ENCODE measurements around the gene PTPRM. TPM values are rescaled to one million over a fixed set of nuclear protein-coding genes. Genes with fewer than 3 reads are reported as not detected.

The PTPRM gene
- polyA plus RNA-seq, 4 donors, result 2.2 to 31.4 (median 18.1) TPM

GRCh38 chr18:7873316-7873715, 306.2 kb downstream of the PTPRM start:
- Histone ChIP-seq H3K4me3 (ENCODE audit: low read depth in 1 of 3, low read length in 3 of 3) (no peak overlapping the region), H3K9me3 (ENCODE audit: control insufficient read depth in 2 of 2, insufficient read depth in 1 of 2, low read depth in 1 of 2, low read length in 1 of 2) (peaks cover 0 to 3% of the 10 kb centered on the region in 2 donors), H3K4me1 (ENCODE audit: control insufficient read depth in 3 of 3, insufficient read depth in 2 of 3, low read depth in 1 of 3, low read length in 2 of 3) (peaks cover 0 to 3% (median 0%) of the 10 kb centered on the region in 3 donors), H3K27me3 (ENCODE audit: control insufficient read depth in 3 of 3, insufficient read depth in 3 of 3, low read length in 3 of 3) (no peaks in the 10 kb centered on the region), H3K27ac (ENCODE audit: low read depth in 1 of 3, low read length in 2 of 3) (no peak overlapping the region), H3K36me3 (ENCODE audit: control insufficient read depth in 3 of 3, insufficient read depth in 2 of 3, low read depth in 1 of 3, low read length in 3 of 3) (no peaks in the 10 kb centered on the region)
- WGBS, 3 donors, result 81 to 86% (median 84%) methylated on average over 2 of the region's 2 CpGs
- no peak for FAIRE-seq
- no peak for DNase-seq

- Histone ChIP-seq H3K27ac (ENCODE audit: low read depth in 1 of 3, low read length in 2 of 3) (peak overlapping the region in 1 of 3 donors; percentile 37), H3K27me3 (ENCODE audit: control insufficient read depth in 3 of 3, insufficient read depth in 3 of 3, low read length in 3 of 3) (no peaks in the 10 kb centered on the region), H3K4me3 (ENCODE audit: low read depth in 1 of 3, low read length in 3 of 3) (no peak overlapping the region), H3K36me3 (ENCODE audit: control insufficient read depth in 3 of 3, insufficient read depth in 2 of 3, low read depth in 1 of 3, low read length in 3 of 3) (no peaks in the 10 kb centered on the region), H3K4me1 (ENCODE audit: control insufficient read depth in 3 of 3, insufficient read depth in 2 of 3, low read depth in 1 of 3, low read length in 2 of 3) (peaks cover 0 to 4% (median 0%) of the 10 kb centered on the region in 3 donors), H3K9me3 (ENCODE audit: control insufficient read depth in 2 of 2, insufficient read depth in 1 of 2, low read depth in 1 of 2, low read length in 1 of 2) (peaks cover 0 to 3% of the 10 kb centered on the region in 2 donors)
- DNase-seq (peak in 1 of 2 donors; percentile 18), FAIRE-seq (no peak)
- WGBS, 3 donors, result 75 to 88% (median 83%) methylated on average over 2 of the region's 2 CpGs
Observed at GRCh38 chr18:7876354-7877104, 309.4 kb downstream of the PTPRM start.

- H3K36me3 ChIP-seq (ENCODE audit: control insufficient read depth in 3 of 3, insufficient read depth in 2 of 3, low read depth in 1 of 3, low read length in 3 of 3), result no peaks in the 10 kb centered on the region
- peaks cover 0 to 4% (median 0%) of the 10 kb centered on the region in 3 donors for H3K4me1 ChIP-seq (ENCODE audit: control insufficient read depth in 3 of 3, insufficient read depth in 2 of 3, low read depth in 1 of 3, low read length in 2 of 3)
- H3K27me3 ChIP-seq (ENCODE audit: control insufficient read depth in 3 of 3, insufficient read depth in 3 of 3, low read length in 3 of 3), result no peaks in the 10 kb centered on the region
- 29 to 56% (median 33%) methylated on average over 1 of the region's 1 CpG for WGBS, 3 donors
- no peak for DNase-seq
- no peak for FAIRE-seq
- H3K9me3 ChIP-seq (ENCODE audit: control insufficient read depth in 2 of 2, insufficient read depth in 1 of 2, low read depth in 1 of 2, low read length in 1 of 2), result peaks cover 0 to 3% of the 10 kb centered on the region in 2 donors
- no peak overlapping the region for H3K27ac ChIP-seq (ENCODE audit: low read depth in 1 of 3, low read length in 2 of 3)
- no peak overlapping the region for H3K4me3 ChIP-seq (ENCODE audit: low read depth in 1 of 3, low read length in 3 of 3)
Observed at GRCh38 chr18:7877609-7878008, 310.5 kb downstream of the PTPRM start.

GRCh38 chr18:7878265-7879211, 311.4 kb downstream of the PTPRM start:
- Histone ChIP-seq H3K27me3 (ENCODE audit: control insufficient read depth in 3 of 3, insufficient read depth in 3 of 3, low read length in 3 of 3) (no peaks in the 10 kb centered on the region), H3K4me3 (ENCODE audit: low read depth in 1 of 3, low read length in 3 of 3) (no peak overlapping the region), H3K36me3 (ENCODE audit: control insufficient read depth in 3 of 3, insufficient read depth in 2 of 3, low read depth in 1 of 3, low read length in 3 of 3) (no peaks in the 10 kb centered on the region), H3K9me3 (ENCODE audit: control insufficient read depth in 2 of 2, insufficient read depth in 1 of 2, low read depth in 1 of 2, low read length in 1 of 2) (peaks cover 0 to 3% of the 10 kb centered on the region in 2 donors), H3K4me1 (ENCODE audit: control insufficient read depth in 3 of 3, insufficient read depth in 2 of 3, low read depth in 1 of 3, low read length in 2 of 3) (peaks cover 0 to 4% (median 0%) of the 10 kb centered on the region in 3 donors), H3K27ac (ENCODE audit: low read depth in 1 of 3, low read length in 2 of 3) (no peak overlapping the region)
- DNase-seq, result peak in 1 of 2 donors; percentile 16
- 26 to 56% (median 33%) methylated on average over 6 of the region's 6 CpGs for WGBS, 3 donors
- FAIRE-seq, result no peak

DNA sequence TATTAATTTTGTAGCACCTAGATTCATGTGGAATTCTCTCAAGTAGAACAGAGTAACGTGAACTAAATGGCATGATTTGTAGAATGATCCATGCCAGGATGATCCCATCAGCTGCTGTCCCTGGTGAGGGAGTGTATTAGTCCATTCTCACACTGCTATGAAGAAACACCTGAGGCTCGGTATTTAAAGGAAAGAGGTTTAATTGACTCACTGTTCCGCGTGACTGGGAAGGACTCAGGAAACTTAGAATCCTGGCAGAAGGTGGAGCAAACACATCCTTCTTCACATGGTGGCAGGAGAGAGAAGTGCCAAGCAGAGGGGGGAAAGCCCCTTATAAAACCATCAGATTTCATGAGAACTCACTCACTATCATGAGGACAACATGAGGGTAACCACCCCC, 312.6 kb downstream of the PTPRM start:
- DNase-seq (no peak), FAIRE-seq (no peak)
- Histone ChIP-seq H3K36me3 (ENCODE audit: control insufficient read depth in 3 of 3, insufficient read depth in 2 of 3, low read depth in 1 of 3, low read length in 3 of 3) (no peaks in the 10 kb centered on the region), H3K27ac (ENCODE audit: low read depth in 1 of 3, low read length in 2 of 3) (no peak overlapping the region), H3K4me3 (ENCODE audit: low read depth in 1 of 3, low read length in 3 of 3) (no peak overlapping the region), H3K27me3 (ENCODE audit: control insufficient read depth in 3 of 3, insufficient read depth in 3 of 3, low read length in 3 of 3) (no peaks in the 10 kb centered on the region), H3K9me3 (ENCODE audit: control insufficient read depth in 2 of 2, insufficient read depth in 1 of 2, low read depth in 1 of 2, low read length in 1 of 2) (peaks cover 0 to 3% of the 10 kb centered on the region in 2 donors), H3K4me1 (ENCODE audit: control insufficient read depth in 3 of 3, insufficient read depth in 2 of 3, low read depth in 1 of 3, low read length in 2 of 3) (peaks cover 0 to 4% (median 0%) of the 10 kb centered on the region in 3 donors)
- 79 to 91% (median 88%) methylated on average over 4 of the region's 4 CpGs for WGBS, 3 donors

DNA sequence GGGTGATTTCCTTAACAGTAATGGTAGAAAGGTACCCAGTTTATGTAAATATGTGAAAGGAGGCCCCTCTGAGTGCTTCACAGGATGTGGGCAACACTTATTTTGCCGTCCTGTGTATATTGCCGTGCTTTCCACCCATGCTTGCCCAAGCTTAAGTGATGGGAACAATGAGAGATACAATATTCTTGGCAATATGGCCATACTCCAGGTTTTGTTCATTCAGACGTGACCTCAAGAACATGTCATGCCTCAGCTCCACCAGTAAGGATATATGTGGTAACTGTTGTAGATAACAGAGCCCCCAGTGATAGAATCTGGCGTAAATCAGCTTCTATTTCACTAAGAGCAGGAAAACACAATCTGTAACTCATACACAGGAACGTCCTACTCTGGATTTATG, 318.7 kb downstream of the PTPRM start:
- Histone ChIP-seq H3K4me1 (ENCODE audit: control insufficient read depth in 3 of 3, insufficient read depth in 2 of 3, low read depth in 1 of 3, low read length in 2 of 3) (no peaks in the 10 kb centered on the region), H3K27ac (ENCODE audit: low read depth in 1 of 3, low read length in 2 of 3) (no peak overlapping the region), H3K9me3 (ENCODE audit: control insufficient read depth in 2 of 2, insufficient read depth in 1 of 2, low read depth in 1 of 2, low read length in 1 of 2) (no peaks in the 10 kb centered on the region), H3K27me3 (ENCODE audit: control insufficient read depth in 3 of 3, insufficient read depth in 3 of 3, low read length in 3 of 3) (no peaks in the 10 kb centered on the region), H3K4me3 (ENCODE audit: low read depth in 1 of 3, low read length in 3 of 3) (no peak overlapping the region), H3K36me3 (ENCODE audit: control insufficient read depth in 3 of 3, insufficient read depth in 2 of 3, low read depth in 1 of 3, low read length in 3 of 3) (peaks cover 0 to 3% (median 0%) of the 10 kb centered on the region in 3 donors)
- DNase-seq (no peak), FAIRE-seq (no peak)
- 75 to 78% (median 75%) methylated on average over 5 of the region's 5 CpGs for WGBS, 3 donors

- DNase-seq (no peak), FAIRE-seq (no peak)
- Histone ChIP-seq H3K4me3 (ENCODE audit: low read depth in 1 of 3, low read length in 3 of 3) (no peak overlapping the region), H3K36me3 (ENCODE audit: control insufficient read depth in 3 of 3, insufficient read depth in 2 of 3, low read depth in 1 of 3, low read length in 3 of 3) (peaks cover 0 to 3% (median 0%) of the 10 kb centered on the region in 3 donors), H3K27ac (ENCODE audit: low read depth in 1 of 3, low read length in 2 of 3) (no peak overlapping the region), H3K4me1 (ENCODE audit: control insufficient read depth in 3 of 3, insufficient read depth in 2 of 3, low read depth in 1 of 3, low read length in 2 of 3) (no peaks in the 10 kb centered on the region), H3K27me3 (ENCODE audit: control insufficient read depth in 3 of 3, insufficient read depth in 3 of 3, low read length in 3 of 3) (no peaks in the 10 kb centered on the region), H3K9me3 (ENCODE audit: control insufficient read depth in 2 of 2, insufficient read depth in 1 of 2, low read depth in 1 of 2, low read length in 1 of 2) (no peaks in the 10 kb centered on the region)
- 68 to 86% (median 82%) methylated on average over 2 of the region's 2 CpGs for WGBS, 3 donors
Observed at GRCh38 chr18:7886436-7886835, 319.3 kb downstream of the PTPRM start.

DNA sequence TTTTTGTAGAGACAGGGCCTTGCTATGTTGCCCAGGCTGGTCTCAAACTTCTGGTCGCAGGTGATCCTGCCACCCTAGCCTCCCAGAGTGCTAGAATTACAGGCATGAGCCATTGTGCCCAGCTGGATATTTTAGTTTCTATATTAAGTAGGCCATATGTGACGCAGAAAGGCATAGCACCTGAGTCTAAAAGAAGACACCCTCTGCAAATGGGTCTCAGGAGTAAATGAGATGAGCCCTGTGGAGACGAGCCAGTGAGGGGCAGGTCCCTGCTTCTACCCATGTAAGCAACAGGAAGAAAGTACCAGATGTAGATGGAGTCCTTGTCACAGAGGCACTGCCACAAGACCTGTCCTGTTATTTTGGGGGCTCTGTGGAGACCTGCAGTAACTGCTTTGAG, 322.4 kb downstream of the PTPRM start:
- Histone ChIP-seq H3K27ac (ENCODE audit: low read depth in 1 of 3, low read length in 2 of 3) (no peak overlapping the region), H3K9me3 (ENCODE audit: control insufficient read depth in 2 of 2, insufficient read depth in 1 of 2, low read depth in 1 of 2, low read length in 1 of 2) (no peaks in the 10 kb centered on the region), H3K27me3 (ENCODE audit: control insufficient read depth in 3 of 3, insufficient read depth in 3 of 3, low read length in 3 of 3) (no peaks in the 10 kb centered on the region), H3K36me3 (ENCODE audit: control insufficient read depth in 3 of 3, insufficient read depth in 2 of 3, low read depth in 1 of 3, low read length in 3 of 3) (peaks cover 0 to 3% (median 0%) of the 10 kb centered on the region in 3 donors), H3K4me1 (ENCODE audit: control insufficient read depth in 3 of 3, insufficient read depth in 2 of 3, low read depth in 1 of 3, low read length in 2 of 3) (no peaks in the 10 kb centered on the region), H3K4me3 (ENCODE audit: low read depth in 1 of 3, low read length in 3 of 3) (no peak overlapping the region)
- FAIRE-seq, result no peak
- 87 to 93% (median 89%) methylated on average over 3 of the region's 3 CpGs for WGBS, 3 donors
- DNase-seq, result no peak
